RWPE2 (cell line): ENCODE results near the gene SV2B.

Source experiments
- ATAC-seq: fragments of 200-7000 bp; cut with Tn5 transposase; 3 replicates; pipeline ENCODE4 v1.9.1; 2021; ENCODE audit warnings: low read depth
- DNase-seq: peaks from one replicate; pipeline ENCODE4 v3.0.0-alpha.2; 2020; ENCODE audit warnings: low spot score
- H3K27ac ChIP-seq: fragments of 450-650 bp; 2 replicates; pipeline ENCODE4 v1.5.1; 2017; ENCODE audit warnings: mild to moderate bottlenecking; ENCODE audit not compliant: poor library complexity, severe bottlenecking
- H3K27me3 ChIP-seq: fragments of 250-450 bp; sonication (Bioruptor Pico); 2 replicates; pipeline ENCODE4 v1.5.1; 2021; ENCODE audit warnings: mild to moderate bottlenecking, moderate library complexity; ENCODE audit not compliant: insufficient read depth, poor library complexity, severe bottlenecking
- H3K36me3 ChIP-seq: fragments of 250-450 bp; sonication (Bioruptor Pico); 2 replicates; pipeline ENCODE4 v1.5.1; 2020; ENCODE audit warnings: low read depth, mild to moderate bottlenecking, moderate library complexity
- H3K4me1 ChIP-seq: fragments of 250-450 bp; sonication (Bioruptor Pico); 2 replicates; pipeline ENCODE4 v1.5.1; 2021; ENCODE audit warnings: mild to moderate bottlenecking, moderate library complexity; ENCODE audit not compliant: insufficient read depth, poor library complexity, severe bottlenecking
- H3K4me3 ChIP-seq: fragments of 250-450 bp; sonication (Bioruptor Pico); 2 replicates; pipeline ENCODE4 v1.5.1; 2021; ENCODE audit warnings: mild to moderate bottlenecking, moderate library complexity; ENCODE audit not compliant: severe bottlenecking
- H3K9me3 ChIP-seq: fragments of 250-450 bp; sonication (Bioruptor Pico); 2 replicates; pipeline ENCODE4 v1.5.1; 2021; ENCODE audit warnings: mild to moderate bottlenecking, moderate library complexity; ENCODE audit not compliant: severe bottlenecking
- TF ChIP-seq, protein P1 (sequence below): fragments of 450-650 bp; IDR thresholded peaks from one replicate; pipeline ENCODE4 v1.5.1; 2017; ENCODE audit warnings: mild to moderate bottlenecking, moderate library complexity; ENCODE audit not compliant: poor library complexity, severe bottlenecking

SV2B gene

DNA sequence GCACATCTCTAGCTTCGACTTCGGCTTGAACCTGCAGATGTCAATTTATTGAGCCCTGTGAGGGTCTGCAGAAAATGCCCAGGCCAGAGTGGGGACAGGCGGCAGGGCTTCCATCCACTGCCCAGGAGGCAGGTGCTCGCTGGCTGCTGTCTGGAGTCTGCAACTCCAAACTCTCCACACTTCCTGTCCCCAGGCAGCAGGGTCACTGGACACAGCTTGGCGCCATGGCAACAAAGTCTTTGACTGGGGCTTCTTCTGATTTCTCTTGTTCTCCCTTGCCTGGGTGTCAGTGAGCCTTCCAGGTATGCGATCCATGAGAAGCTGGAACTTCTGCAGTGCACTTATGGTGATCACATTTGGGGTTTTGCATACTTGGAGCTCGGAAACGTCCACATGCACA lies 33.5 kb downstream of the SV2B start:
- Histone ChIP-seq H3K9me3 (no peaks in the 10 kb centered on the region), H3K4me3 (no peak overlapping the region), H3K27me3 (peaks cover 9% of the 10 kb centered on the region), H3K27ac (no peak overlapping the region), H3K4me1 (no peaks in the 10 kb centered on the region), H3K36me3 (no peaks in the 10 kb centered on the region)
- no peak for DNase-seq
- ATAC-seq = no peak
- TF ChIP-seq, protein P1, sequence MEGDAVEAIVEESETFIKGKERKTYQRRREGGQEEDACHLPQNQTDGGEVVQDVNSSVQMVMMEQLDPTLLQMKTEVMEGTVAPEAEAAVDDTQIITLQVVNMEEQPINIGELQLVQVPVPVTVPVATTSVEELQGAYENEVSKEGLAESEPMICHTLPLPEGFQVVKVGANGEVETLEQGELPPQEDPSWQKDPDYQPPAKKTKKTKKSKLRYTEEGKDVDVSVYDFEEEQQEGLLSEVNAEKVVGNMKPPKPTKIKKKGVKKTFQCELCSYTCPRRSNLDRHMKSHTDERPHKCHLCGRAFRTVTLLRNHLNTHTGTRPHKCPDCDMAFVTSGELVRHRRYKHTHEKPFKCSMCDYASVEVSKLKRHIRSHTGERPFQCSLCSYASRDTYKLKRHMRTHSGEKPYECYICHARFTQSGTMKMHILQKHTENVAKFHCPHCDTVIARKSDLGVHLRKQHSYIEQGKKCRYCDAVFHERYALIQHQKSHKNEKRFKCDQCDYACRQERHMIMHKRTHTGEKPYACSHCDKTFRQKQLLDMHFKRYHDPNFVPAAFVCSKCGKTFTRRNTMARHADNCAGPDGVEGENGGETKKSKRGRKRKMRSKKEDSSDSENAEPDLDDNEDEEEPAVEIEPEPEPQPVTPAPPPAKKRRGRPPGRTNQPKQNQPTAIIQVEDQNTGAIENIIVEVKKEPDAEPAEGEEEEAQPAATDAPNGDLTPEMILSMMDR = no peak

DNA sequence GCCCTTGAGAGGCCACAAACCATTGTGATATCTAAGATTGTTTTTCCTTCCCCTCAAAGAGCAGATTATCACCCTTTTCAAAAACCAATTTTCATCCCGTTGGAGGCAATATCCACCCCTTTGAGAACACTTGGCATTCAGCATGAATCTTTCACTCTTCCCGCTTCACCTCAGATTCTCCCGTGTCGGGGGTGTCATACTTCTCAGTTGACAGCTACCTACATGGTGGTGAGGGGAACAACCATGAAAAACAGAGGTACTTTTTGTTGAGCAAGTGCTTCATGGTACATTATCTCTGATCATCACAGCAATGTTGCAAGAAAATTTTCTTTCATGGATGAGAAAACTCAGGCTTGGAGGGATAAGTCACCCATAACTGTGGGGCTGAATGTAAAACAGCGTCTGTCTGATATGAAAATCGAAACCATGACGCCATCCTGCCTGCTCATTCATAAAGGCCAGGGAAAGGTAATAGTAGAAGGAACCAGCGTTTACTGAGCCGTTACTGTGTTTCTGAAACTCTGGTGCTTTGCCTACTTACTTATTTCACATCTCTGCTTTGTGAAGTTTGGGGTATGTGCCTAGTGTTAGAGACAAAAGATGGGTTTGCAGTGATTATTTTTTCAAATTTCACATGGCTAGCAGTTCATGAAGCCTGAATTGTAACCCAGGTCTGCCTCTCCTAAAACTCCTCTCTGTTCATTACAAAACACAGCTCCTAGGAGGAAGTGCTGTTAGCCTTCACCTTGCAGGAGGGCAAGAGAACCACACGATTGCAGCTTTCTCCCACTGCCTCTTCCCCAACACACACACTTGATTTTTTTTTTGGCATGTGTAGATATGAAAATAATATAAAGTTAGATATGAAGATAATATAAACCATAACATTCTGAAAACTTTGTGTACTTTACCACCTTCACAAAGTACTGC lies 35.4 kb downstream of the SV2B start:
- ATAC-seq = no peak
- no peaks in the 10 kb centered on the region for H3K9me3 ChIP-seq
- no peaks in the 10 kb centered on the region for H3K36me3 ChIP-seq
- DNase-seq = no peak
- no peak overlapping the region for H3K27ac ChIP-seq
- H3K27me3 ChIP-seq = peaks cover 9% of the 10 kb centered on the region
- TF ChIP-seq, protein P1 = no peak
- H3K4me1 ChIP-seq = no peaks in the 10 kb centered on the region
- H3K4me3 ChIP-seq = no peak overlapping the region

DNA sequence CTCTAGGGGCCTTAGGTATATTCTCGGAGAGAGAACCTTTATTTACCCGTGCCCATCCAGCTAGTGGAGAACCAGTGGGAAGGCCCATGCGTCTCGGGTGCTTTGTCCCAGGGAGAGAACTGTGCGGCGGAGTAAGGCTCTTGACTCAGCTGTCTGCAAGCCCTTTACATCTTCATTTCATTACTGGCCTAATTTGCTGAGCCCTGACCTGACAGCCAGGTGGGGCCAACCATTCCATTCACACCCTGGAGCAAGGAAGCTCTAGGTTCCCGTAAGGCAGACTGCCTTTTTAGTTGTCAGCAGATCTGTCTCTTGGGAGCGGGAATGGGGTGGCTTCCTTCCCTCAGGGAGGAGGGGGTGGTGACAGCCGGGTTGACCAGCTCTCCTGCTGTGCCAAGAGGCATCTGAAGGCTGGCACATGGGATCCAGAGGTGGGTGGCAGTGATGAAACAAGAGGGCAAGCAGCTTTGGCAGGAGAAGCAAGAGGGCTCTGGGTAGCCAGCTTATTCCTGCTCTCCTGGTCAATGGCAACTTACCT lies 36.4 kb downstream of the SV2B start:
- Histone ChIP-seq H3K9me3 (no peaks in the 10 kb centered on the region), H3K27me3 (peaks cover 9% of the 10 kb centered on the region), H3K4me3 (no peak overlapping the region), H3K4me1 (no peaks in the 10 kb centered on the region), H3K36me3 (no peaks in the 10 kb centered on the region), H3K27ac (no peak overlapping the region)
- ATAC-seq (no peak), DNase-seq (no peak)
- TF ChIP-seq, protein P1 = no peak

DNA sequence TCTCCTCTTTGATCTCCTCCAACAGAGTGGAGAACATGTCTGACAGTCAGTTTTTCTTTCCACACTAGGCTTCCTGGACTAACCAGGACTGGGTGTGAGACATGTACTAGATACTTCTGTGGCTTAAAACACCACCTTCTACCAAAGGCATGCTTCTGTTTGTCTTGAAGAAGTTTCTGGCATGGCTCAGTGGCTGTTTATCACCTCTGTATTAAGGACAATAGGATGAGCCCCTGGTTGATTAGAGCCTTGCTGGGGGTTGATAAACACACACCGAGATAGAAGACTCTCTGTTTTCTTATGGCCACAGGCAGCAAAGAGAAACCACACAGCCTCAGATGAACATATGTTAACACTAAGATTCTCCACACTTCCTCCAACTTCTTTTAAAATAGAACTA lies 40.5 kb downstream of the SV2B start:
- TF ChIP-seq, protein P1 = no peak
- ATAC-seq = 0 out of 3 replicates have a peak, but pooled peaks have one; percentile 18
- Histone ChIP-seq H3K27ac (no peak overlapping the region), H3K4me3 (no peak overlapping the region), H3K27me3 (peaks cover 19% of the 10 kb centered on the region), H3K9me3 (no peaks in the 10 kb centered on the region), H3K36me3 (no peaks in the 10 kb centered on the region), H3K4me1 (no peaks in the 10 kb centered on the region)
- DNase-seq = no peak

DNA sequence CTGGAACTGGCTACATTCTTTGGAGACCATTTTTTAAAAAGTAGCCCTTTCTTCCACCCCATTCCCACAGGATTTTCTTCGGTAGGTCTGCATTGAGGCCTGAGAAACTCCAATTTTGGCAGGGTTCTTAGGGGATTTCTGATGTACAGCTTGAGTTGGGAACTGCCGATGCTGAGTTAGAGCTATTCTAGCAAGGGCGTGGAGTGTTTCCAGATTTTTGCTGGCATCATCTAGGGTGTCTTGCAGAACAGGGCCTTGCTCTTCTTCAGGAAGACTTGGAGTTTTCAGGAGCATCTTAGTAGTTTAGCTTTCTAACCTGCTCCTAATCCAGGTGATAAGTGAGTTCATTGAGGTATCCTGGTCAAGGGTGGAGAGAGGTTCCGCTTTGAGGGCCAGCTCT lies 41.0 kb downstream of the SV2B start:
- no peak overlapping the region for H3K27ac ChIP-seq
- H3K4me1 ChIP-seq = no peaks in the 10 kb centered on the region
- TF ChIP-seq, protein P1 = no peak
- peaks cover 15% of the 10 kb centered on the region for H3K27me3 ChIP-seq
- DNase-seq (no peak), ATAC-seq (no peak)
- H3K4me3 ChIP-seq = no peak overlapping the region
- H3K36me3 ChIP-seq = no peaks in the 10 kb centered on the region
- H3K9me3 ChIP-seq = no peaks in the 10 kb centered on the region
